Omental fat pad (tissue), 4 donors: Measurements from ENCODE around the gene STPG3. TPM values are rescaled to one million over a fixed set of nuclear protein-coding genes. Genes with fewer than 3 reads are reported as not detected.
"Not testable (repeated sequence)": the region's sequence is repeated elsewhere in the genome, so short reads cannot be mapped to it uniquely, and the experiment has no call there.

Experiments
- ATAC-seq: fragments of 150-250 bp; one replicate; pipeline ENCODE4 v1.9.1; 2016; ENCODE audit warnings: mild to moderate bottlenecking, moderate library complexity; ENCODE audit not compliant: low FRiP score
- DNase-seq: peaks from one replicate; pipeline ENCODE4 v3.0.0-alpha.2; 2019; ENCODE audit warnings: low spot score
- CTCF ChIP-seq, 3 donors: fragments of 450-650 bp; IDR thresholded peaks; one replicate each; pipeline ENCODE4 v1.5.1; 2016 to 2017; ENCODE audit warnings: antibody characterized with exemption in 3 of 3, mild to moderate bottlenecking in 3 of 3, moderate library complexity in 2 of 3
- total RNA-seq, 4 donors: library from RNA; depleted of rRNA; stranded (reverse); fragments of >200 nt; gene quantifications; one replicate each; pipeline ENCODE4 v1.1.0, GENCODE V29; 2016

STPG3 gene
- total RNA-seq, 4 donors from 2014 or later: 0.56 TPM; not detected in 3

- TF ChIP-seq CTCF (IDR thresholded peaks at IDR 0.05): no peak
- no peak for DNase-seq
These were observed 5.3 kb downstream of the STPG3 start for GRCh38 chr9:137256362-137256761.

GRCh38 chr9:137256856-137257255 lies 5.8 kb downstream of the STPG3 start:
- DNase-seq: no peak
- no peak for ATAC-seq
- TF ChIP-seq CTCF (IDR thresholded peaks at IDR 0.05): no peak

More at GRCh38 chr9:137256362-137256761, 5.3 kb downstream of the STPG3 start:
- ATAC-seq: no peak

- DNase-seq, ATAC-seq: not testable (repeated sequence)
These were observed 11.3 kb downstream of the STPG3 start for GRCh38 chr9:137262173-137262908.

GRCh38 chr9:137262909-137263285 lies 11.8 kb downstream of the STPG3 start:
- TF ChIP-seq CTCF (IDR thresholded peaks at IDR 0.05): no peak
- DNase-seq: no peak
- no peak for ATAC-seq

- no peak for TF ChIP-seq CTCF (IDR thresholded peaks at IDR 0.05)
- DNase-seq: no peak
- no peak for ATAC-seq
These were observed 12.4 kb downstream of the STPG3 start for GRCh38 chr9:137263506-137263905.

GRCh38 chr9:137264067-137264466 lies 13.0 kb downstream of the STPG3 start:
- TF ChIP-seq CTCF (IDR thresholded peaks at IDR 0.05): no peak
- DNase-seq: no peak
- ATAC-seq: no peak

- DNase-seq: no peak
- TF ChIP-seq CTCF (IDR thresholded peaks at IDR 0.05): no peak
- no peak for ATAC-seq
These were observed 14.5 kb downstream of the STPG3 start for GRCh38 chr9:137265496-137266161.
